ENCODE measurements around the gene TKTL1. TPM values are rescaled to one million over a fixed set of nuclear protein-coding genes. Genes with fewer than 3 reads are reported as not detected.

Gene TKTL1
- total RNA-seq, 4 donors from 2014 or later: not detected

GRCh38 chrX:154371017-154371788 lies 75.6 kb downstream of the TKTL1 start:
- in situ Hi-C loops (cut with MboI; ENCODE audit: low pct_ligation_motif_present in 1 of 4, low pct_unique_long_range_greater_than_20kb in 1 of 4, low sequenced_read_pairs in 3 of 4) (no loop called here), intact Hi-C loops (cut with DNase I; ENCODE audit: low total_unique reads) (no loop called here)
- WGBS, 2 donors (ENCODE audit: low coverage in 1 of 2): 57% methylated on average over 54 of the region's 77 CpGs; no CpG with 5 or more reads in 1 of the 2 donors
- peaks cover 0 to 45% (median 12%) of the 10 kb centered on the region in 4 donors for H3K4me1 ChIP-seq
- H3K27me3 ChIP-seq: peaks cover 14% of the 10 kb centered on the region
- no peaks in the 10 kb centered on the region for H3K9me3 ChIP-seq
- H3K36me3 ChIP-seq: no peaks in the 10 kb centered on the region
- TF ChIP-seq EP300 (IDR thresholded peaks at IDR 0.05; ENCODE audit: low read depth): no peak
- TF ChIP-seq CTCF (IDR thresholded peaks at IDR 0.05): no peak
- peak; percentile 90 for TF ChIP-seq POLR2A (IDR thresholded peaks at IDR 0.05)
- peak; percentile 86 to 92 (median 90) for TF ChIP-seq POLR2AphosphoS5 (IDR thresholded peaks at IDR 0.05)
- H3K27ac ChIP-seq: peak overlapping the region; percentile 95 to 99 (median 97)
- peak overlapping the region; percentile 48 to 64 (median 56) for H3K4me3 ChIP-seq
- peak; percentile 91 for DNase-seq

- Histone ChIP-seq H3K27ac (peak overlapping the region; percentile 95 to 99 (median 97)), H3K27me3 (peaks cover 14% of the 10 kb centered on the region), H3K36me3 (no peaks in the 10 kb centered on the region), H3K4me1 (peaks cover 0 to 42% (median 12%) of the 10 kb centered on the region in 4 donors), H3K4me3 (peak overlapping the region; percentile 34 to 63 (median 49)), H3K9me3 (no peaks in the 10 kb centered on the region)
- DNase-seq: no peak
- WGBS, 2 donors (ENCODE audit: low coverage in 1 of 2): 51% methylated on average over 11 of the region's 43 CpGs; no CpG with 5 or more reads in 1 of the 2 donors
- in situ Hi-C loops (cut with MboI; ENCODE audit: low pct_ligation_motif_present in 1 of 4, low pct_unique_long_range_greater_than_20kb in 1 of 4, low sequenced_read_pairs in 3 of 4) (no loop called here), intact Hi-C loops (cut with DNase I; ENCODE audit: low total_unique reads) (no loop called here)
- TF ChIP-seq EP300 (IDR thresholded peaks at IDR 0.05; ENCODE audit: low read depth): no peak
- TF ChIP-seq CTCF (IDR thresholded peaks at IDR 0.05): no peak
- no peak for TF ChIP-seq POLR2A (IDR thresholded peaks at IDR 0.05)
- TF ChIP-seq POLR2AphosphoS5 (IDR thresholded peaks at IDR 0.05): no peak
These were observed 76.2 kb downstream of the TKTL1 start for GRCh38 chrX:154371789-154372300.

DNA sequence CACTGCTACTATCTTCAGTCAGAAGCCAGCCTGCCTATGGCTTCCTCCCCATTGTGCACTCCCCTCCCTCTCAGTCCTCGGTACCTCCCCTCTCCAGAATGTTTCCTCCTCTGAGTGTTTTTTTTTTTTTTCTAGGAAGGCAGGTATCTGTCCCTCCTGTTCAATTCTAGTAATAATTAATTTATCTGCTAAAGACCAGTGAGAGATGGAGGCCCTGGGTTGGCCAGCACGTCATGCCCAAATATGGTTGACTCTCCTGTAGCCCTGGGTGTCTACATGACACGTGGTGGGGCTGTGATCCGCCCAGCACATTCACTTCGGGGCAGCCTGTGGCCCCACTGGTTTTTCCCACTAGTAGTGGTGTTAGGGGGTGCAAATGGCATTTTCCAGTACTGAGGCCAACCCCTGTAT lies 77.0 kb downstream of the TKTL1 start:
- Histone ChIP-seq H3K4me1 (peaks cover 0 to 34% (median 12%) of the 10 kb centered on the region in 4 donors), H3K36me3 (no peaks in the 10 kb centered on the region), H3K4me3 (peak overlapping the region; percentile 34 to 63 (median 49)), H3K27ac (peak overlapping the region; percentile 95 to 99 (median 97)), H3K27me3 (peaks cover 14% of the 10 kb centered on the region), H3K9me3 (no peaks in the 10 kb centered on the region)
- intact Hi-C loops (cut with DNase I; ENCODE audit: low total_unique reads): no loop called here
- in situ Hi-C loops (cut with MboI; ENCODE audit: low pct_ligation_motif_present in 1 of 4, low pct_unique_long_range_greater_than_20kb in 1 of 4, low sequenced_read_pairs in 3 of 4): no loop called here
- TF ChIP-seq POLR2AphosphoS5 (IDR thresholded peaks at IDR 0.05) (peak in 1 of 3 donors; percentile 21), EP300 (IDR thresholded peaks at IDR 0.05; ENCODE audit: low read depth) (no peak)
- DNase-seq: no peak
- WGBS, 2 donors (ENCODE audit: low coverage in 1 of 2): 0 to 39% methylated on average over 1 to 5 of the region's 5 CpGs

DNA sequence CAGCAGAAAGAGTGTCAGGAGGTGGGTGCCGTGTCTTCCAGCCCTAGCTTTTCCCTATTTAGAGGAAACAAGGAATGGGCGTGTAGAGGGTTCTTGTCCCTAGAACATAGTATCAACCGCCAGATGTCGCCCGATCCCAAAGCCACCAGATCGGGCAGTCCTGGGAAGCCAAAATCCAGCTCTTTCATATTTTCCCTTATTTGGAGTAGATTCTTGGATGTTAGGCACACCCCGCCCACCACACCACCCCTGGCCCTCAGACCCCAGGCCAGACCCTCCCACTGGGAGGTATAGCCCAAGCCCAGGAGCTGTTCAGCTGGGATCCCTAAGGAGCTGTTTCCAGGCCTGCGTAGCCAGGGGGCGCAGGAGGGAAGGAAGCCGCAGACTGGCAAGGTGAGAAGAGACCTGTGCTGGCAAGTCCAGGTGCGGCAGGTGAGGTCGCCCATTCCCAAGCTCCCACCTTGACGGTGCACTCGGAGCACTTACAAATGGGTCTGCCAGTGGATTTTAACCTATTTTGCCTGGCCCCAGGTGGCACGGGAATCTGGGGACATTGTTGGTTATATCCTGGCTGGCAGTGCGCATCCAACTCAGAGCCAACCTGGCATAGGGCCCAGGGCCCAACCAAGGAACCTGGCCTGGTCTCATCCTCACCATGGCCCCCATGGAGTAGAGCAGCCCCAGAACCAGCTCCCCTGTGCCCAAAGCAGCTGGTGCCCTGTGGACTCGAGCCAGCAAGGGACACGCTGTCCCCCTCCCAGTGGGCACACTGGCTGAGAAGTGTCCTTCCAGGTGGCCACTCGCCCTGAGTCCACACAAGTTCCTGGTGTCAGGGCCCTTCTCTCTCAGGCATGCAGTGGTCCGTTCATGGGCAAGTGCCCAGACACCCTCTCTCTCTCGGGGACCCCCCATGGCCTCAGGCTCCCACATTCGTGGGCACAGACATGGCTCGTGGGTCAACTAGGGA lies 78.0 kb downstream of the TKTL1 start:
- Histone ChIP-seq H3K27me3 (peaks cover 14% of the 10 kb centered on the region), H3K27ac (peak overlapping the region; percentile 95 to 99 (median 97)), H3K36me3 (no peaks in the 10 kb centered on the region), H3K4me1 (peaks cover 0 to 29% (median 15%) of the 10 kb centered on the region in 4 donors), H3K9me3 (no peaks in the 10 kb centered on the region), H3K4me3 (peak overlapping the region; percentile 34 to 63 (median 49))
- in situ Hi-C loops (cut with MboI; ENCODE audit: low pct_ligation_motif_present in 1 of 4, low pct_unique_long_range_greater_than_20kb in 1 of 4, low sequenced_read_pairs in 3 of 4) (no loop called here), intact Hi-C loops (cut with DNase I; ENCODE audit: low total_unique reads) (no loop called here)
- no peak for TF ChIP-seq POLR2A (IDR thresholded peaks at IDR 0.05)
- TF ChIP-seq EP300 (IDR thresholded peaks at IDR 0.05; ENCODE audit: low read depth): no peak
- peak; percentile 47 to 71 (median 49) for TF ChIP-seq CTCF (IDR thresholded peaks at IDR 0.05)
- peak; percentile 8 to 37 (median 9) for TF ChIP-seq POLR2AphosphoS5 (IDR thresholded peaks at IDR 0.05)
- WGBS, 2 donors (ENCODE audit: low coverage in 1 of 2): 47% methylated on average over 23 of the region's 23 CpGs; no CpG with 5 or more reads in 1 of the 2 donors
- DNase-seq: peak; percentile 73

Measured in transverse colon (tissue), 4 donors.